ENCODE measurements around the gene MTX1. TPM values are rescaled to one million over a fixed set of nuclear protein-coding genes. Genes with fewer than 3 reads are reported as not detected.

Gene MTX1
- total and polyA plus RNA-seq, 9 of the 15 experiments (the other 6 are each of a cell fraction or from before 2014, with no cell fraction given), result 29.1 to 98.4 (median 66.9) TPM

- TF ChIP-seq, protein P1, sequence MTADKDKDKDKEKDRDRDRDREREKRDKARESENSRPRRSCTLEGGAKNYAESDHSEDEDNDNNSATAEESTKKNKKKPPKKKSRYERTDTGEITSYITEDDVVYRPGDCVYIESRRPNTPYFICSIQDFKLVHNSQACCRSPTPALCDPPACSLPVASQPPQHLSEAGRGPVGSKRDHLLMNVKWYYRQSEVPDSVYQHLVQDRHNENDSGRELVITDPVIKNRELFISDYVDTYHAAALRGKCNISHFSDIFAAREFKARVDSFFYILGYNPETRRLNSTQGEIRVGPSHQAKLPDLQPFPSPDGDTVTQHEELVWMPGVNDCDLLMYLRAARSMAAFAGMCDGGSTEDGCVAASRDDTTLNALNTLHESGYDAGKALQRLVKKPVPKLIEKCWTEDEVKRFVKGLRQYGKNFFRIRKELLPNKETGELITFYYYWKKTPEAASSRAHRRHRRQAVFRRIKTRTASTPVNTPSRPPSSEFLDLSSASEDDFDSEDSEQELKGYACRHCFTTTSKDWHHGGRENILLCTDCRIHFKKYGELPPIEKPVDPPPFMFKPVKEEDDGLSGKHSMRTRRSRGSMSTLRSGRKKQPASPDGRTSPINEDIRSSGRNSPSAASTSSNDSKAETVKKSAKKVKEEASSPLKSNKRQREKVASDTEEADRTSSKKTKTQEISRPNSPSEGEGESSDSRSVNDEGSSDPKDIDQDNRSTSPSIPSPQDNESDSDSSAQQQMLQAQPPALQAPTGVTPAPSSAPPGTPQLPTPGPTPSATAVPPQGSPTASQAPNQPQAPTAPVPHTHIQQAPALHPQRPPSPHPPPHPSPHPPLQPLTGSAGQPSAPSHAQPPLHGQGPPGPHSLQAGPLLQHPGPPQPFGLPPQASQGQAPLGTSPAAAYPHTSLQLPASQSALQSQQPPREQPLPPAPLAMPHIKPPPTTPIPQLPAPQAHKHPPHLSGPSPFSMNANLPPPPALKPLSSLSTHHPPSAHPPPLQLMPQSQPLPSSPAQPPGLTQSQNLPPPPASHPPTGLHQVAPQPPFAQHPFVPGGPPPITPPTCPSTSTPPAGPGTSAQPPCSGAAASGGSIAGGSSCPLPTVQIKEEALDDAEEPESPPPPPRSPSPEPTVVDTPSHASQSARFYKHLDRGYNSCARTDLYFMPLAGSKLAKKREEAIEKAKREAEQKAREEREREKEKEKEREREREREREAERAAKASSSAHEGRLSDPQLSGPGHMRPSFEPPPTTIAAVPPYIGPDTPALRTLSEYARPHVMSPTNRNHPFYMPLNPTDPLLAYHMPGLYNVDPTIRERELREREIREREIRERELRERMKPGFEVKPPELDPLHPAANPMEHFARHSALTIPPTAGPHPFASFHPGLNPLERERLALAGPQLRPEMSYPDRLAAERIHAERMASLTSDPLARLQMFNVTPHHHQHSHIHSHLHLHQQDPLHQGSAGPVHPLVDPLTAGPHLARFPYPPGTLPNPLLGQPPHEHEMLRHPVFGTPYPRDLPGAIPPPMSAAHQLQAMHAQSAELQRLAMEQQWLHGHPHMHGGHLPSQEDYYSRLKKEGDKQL (CRISPR knock-in tag; IDR thresholded peaks at IDR 0.05; ENCODE audit: borderline replicate concordance), result no peak
- TF ChIP-seq STAT6 (CRISPR knock-in tag; IDR thresholded peaks at IDR 0.05), result no peak; the same call in 1 of the 2 replicates
- TF ChIP-seq, protein P2, sequence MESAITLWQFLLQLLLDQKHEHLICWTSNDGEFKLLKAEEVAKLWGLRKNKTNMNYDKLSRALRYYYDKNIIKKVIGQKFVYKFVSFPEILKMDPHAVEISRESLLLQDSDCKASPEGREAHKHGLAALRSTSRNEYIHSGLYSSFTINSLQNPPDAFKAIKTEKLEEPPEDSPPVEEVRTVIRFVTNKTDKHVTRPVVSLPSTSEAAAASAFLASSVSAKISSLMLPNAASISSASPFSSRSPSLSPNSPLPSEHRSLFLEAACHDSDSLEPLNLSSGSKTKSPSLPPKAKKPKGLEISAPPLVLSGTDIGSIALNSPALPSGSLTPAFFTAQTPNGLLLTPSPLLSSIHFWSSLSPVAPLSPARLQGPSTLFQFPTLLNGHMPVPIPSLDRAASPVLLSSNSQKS (CRISPR knock-in tag; IDR thresholded peaks at IDR 0.05), result no peak
- TF ChIP-seq PML (IDR thresholded peaks at IDR 0.05; ENCODE audit: low read length), result peak; percentile 81
- TF ChIP-seq GABPA (tag; conservative IDR thresholded peaks at IDR 0.05; ENCODE audit: low read depth), result peak; percentile 42; the same call in 1 of the 2 replicates
- TF ChIP-seq COPS2 (conservative IDR thresholded peaks at IDR 0.05), result no peak
- TF ChIP-seq ZNF384 (IDR thresholded peaks at IDR 0.05; ENCODE audit: low read depth, low read length), result no peak
- no peak for TF ChIP-seq NFE2L1 (tag; IDR thresholded peaks at IDR 0.05; ENCODE audit: borderline replicate concordance, low read depth)
- TF ChIP-seq HDGF (IDR thresholded peaks at IDR 0.05), result no peak
- TF ChIP-seq, protein P3, sequence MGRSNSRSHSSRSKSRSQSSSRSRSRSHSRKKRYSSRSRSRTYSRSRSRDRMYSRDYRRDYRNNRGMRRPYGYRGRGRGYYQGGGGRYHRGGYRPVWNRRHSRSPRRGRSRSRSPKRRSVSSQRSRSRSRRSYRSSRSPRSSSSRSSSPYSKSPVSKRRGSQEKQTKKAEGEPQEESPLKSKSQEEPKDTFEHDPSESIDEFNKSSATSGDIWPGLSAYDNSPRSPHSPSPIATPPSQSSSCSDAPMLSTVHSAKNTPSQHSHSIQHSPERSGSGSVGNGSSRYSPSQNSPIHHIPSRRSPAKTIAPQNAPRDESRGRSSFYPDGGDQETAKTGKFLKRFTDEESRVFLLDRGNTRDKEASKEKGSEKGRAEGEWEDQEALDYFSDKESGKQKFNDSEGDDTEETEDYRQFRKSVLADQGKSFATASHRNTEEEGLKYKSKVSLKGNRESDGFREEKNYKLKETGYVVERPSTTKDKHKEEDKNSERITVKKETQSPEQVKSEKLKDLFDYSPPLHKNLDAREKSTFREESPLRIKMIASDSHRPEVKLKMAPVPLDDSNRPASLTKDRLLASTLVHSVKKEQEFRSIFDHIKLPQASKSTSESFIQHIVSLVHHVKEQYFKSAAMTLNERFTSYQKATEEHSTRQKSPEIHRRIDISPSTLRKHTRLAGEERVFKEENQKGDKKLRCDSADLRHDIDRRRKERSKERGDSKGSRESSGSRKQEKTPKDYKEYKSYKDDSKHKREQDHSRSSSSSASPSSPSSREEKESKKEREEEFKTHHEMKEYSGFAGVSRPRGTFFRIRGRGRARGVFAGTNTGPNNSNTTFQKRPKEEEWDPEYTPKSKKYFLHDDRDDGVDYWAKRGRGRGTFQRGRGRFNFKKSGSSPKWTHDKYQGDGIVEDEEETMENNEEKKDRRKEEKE (IDR thresholded peaks at IDR 0.05; ENCODE audit: borderline replicate concordance in 1 of 2, control insufficient read depth in 1 of 2, low read depth in 2 of 2, low read length in 1 of 2), result no peak
- TF ChIP-seq ZNF174 (CRISPR knock-in tag; IDR thresholded peaks at IDR 0.05), result no peak
- 0 out of 2 replicates have a peak, but pooled peaks have one; percentile 4 for TF ChIP-seq TEAD4 (IDR thresholded peaks at IDR 0.05; ENCODE audit: low read length)
- TF ChIP-seq TEAD4 (CRISPR knock-in tag; IDR thresholded peaks at IDR 0.05; ENCODE audit: borderline replicate concordance), result no peak
- peak; percentile 92 for TF ChIP-seq MEIS2 (IDR thresholded peaks at IDR 0.05; ENCODE audit: partially characterized antibody)
Observed at GRCh38 chr1:155227261-155228095, 19.0 kb downstream of the MTX1 start (continued).

All from K562 (cell line).